HG03378 (cell line): ENCODE measurements around the gene TSGA10IP.
A peak's percentile ranks its signal among the peaks of the same experiment; 100 is the strongest.

Experiments used
- ATAC-seq: cut with Tn5 transposase; IDR thresholded peaks from one replicate; pipeline ENCODE4 v1.9.1; 2021; ENCODE audit warnings: mild to moderate bottlenecking, moderate library complexity; ENCODE audit not compliant: unreplicated experiment

TSGA10IP gene

DNA sequence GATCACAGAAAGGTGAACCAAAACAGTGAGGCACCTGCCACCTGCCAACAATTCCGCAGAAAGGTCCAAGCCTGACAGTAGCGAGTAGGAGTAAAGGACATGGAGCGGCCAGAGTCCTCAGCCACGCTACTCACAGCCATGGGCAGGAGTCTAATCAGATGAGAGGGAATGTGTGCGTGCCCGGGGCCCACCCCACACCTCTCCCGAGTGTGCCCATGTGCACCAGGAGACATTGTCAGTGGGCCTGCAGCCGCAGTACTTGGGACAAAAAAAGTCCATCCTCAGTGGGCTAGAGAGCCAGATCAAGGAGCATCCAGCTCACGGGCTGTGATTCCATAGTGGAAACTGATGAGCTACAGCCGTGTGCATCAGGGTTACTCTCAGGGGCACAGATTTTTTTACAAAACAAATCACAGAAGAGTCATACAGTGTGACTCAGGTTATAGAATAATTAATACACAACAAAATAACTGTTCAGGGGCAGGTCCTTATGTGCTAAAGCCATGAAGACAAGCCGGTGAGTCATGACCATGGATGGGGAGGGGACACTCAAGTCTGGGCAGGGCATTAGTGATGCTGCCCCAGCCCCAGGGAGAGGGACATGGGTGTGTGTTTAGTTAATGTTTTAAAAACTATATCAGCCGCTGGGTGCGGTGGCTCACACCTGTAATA lies 28.3 kb downstream of the TSGA10IP start:
- no peak for ATAC-seq

DNA sequence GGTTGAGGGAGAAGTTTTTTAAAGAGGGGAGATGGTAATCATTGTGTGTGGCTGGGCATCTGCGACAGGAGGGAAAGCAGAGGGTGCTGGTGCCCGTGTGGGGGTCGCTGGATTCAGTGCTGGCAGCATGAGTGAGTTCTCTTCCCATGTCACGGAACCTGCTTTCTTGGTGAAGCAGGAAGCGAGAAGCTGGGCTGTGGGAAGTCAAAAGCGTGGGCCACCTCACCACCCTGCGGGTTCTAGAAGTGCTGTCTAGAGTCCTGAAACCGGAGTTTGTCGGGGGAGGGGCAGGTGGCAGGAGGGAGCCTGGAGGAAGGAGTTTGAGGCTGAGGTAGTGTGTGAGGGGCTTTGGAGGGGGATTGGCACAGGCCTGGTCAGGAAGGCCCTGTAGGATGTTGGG lies 30.5 kb downstream of the TSGA10IP start:
- ATAC-seq = no peak

DNA sequence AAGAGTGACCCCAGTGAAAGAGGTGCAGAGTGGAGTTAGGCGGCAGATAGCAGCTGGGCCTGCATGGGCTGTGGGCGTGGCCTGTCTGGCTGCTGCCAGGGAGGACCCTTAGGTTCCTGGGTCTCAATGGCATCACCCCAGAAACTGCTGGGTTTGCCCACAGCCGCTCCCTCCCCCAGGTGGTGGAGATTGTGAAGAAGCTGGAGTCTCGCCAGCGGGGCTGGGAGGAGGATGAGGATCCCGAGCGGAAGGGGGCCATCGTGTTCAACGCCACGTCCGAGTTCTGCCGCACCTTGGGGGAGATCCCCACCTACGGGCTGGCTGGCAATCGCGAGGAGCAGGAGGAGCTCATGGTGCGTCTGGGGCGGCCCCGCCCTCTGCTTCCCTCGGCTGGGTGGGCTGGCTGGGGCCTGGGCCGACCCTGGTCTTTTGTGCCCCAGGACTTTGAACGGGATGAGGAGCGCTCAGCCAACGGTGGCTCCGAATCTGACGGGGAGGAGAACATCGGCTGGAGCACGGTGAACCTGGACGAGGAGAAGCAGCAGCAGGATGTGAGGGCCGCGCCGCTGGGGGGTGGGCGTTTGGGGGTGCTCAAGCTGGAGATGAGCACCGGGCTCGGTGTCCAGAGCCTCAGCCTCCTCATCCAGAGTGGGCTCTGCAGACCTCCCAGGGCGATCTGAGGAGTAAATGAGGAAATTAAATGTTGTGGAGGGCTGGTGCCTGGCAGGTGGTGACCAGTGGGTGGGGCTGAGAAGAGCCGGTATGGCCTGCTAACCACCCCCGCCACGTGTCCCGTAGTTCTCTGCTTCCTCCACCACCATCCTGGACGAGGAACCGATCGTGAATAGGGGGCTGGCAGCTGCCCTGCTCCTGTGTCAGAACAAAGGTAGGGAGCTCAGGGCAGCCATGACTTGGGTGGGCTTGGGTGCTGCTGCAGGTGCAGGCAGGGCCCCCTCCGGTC lies 31.2 kb downstream of the TSGA10IP start:
- ATAC-seq = no peak

DNA sequence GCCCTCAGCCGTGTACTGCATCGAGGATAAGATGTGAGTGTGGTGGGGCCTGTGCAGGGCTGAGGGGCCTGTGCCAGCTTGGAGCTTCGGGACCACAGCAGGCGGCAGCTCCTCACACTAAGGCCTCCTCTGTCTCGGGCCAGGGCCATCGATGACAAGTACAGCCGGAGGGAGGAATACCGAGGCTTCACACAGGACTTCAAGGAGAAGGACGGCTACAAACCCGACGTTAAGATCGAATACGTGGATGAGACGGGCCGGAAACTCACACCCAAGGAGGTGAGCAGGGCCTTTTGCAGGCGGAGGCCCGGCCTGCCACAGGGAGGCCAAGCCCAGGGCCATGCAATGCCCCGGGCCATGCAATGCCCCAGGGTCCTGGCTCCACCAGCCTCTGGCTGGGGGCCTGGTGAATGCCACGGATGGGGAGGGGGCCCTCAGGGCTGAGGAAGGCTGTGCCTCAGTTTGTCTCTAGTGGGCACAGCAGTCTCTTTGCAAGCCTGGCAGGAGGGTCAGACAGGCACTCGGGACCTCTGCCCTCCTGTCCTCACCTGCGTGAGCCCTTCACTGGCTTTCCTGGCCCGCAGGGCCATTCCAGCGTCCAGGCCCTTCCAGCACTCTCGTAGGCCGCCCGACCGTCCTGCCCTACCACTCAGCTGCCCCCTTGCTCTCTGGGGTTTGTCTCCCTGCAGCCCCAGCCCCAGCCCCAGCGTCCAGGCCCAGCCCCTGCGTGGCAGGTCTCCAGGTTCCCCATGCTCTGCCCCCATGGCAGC lies 32.5 kb downstream of the TSGA10IP start:
- no peak for ATAC-seq

DNA sequence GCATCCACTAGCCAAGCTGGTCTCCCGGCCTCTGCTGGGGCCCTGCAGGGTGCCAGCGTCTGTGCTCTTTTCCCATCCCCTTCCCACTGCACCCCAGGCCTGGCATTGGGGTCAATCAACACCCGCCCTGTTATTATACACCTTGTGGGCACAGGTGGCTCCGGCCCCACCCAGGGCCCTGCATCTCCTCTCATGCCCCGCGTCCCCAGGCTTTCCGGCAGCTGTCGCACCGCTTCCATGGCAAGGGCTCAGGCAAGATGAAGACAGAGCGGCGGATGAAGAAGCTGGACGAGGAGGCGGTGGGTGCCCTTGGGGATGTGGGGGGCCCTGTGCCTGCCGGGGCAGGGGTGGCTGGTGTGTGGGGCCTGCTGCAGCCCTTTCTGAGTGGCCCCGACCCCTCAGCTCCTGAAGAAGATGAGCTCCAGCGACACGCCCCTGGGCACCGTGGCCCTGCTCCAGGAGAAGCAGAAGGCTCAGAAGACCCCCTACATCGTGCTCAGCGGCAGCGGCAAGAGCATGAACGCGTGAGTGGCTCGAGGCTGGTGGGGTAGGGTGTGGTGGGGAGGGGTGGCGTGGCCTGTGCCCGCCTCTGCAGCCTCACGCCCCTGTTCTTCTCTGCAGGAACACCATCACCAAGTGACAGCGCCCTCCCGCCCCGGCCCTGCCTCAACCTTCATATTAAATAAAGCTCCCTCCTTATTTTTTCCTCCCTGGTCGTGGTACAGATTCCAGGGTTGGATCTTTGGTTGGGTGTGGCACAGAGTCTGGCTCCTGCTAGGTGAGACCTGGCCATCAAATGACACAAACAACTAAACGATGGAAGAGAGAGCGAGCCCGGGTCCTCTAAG lies 33.3 kb downstream of the TSGA10IP start:
- no peak for ATAC-seq

DNA sequence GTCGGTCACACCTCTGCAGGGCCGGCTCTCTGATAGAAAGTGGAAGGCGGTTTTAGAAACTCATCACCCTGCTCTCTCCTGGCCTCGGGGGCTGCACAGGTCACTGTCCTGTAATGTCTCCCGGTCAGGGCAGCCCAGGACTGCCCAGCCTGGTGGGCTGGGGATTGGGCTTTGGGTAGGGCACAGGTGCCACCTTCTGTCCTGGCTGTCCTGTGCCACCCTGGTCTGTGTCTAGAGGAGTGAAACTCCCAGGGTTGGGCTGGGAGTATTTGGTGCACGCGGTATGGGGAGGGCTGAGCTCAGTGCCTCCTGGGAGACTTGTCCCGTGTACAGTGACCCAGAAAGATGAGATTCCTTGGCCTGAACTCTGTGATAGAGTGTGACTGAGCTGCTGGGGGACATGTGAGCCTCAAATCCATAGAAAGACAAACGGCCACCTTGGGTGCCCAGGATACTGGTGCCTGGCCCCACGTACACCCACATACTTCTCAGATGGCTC lies 34.0 kb downstream of the TSGA10IP start:
- no peak for ATAC-seq

DNA sequence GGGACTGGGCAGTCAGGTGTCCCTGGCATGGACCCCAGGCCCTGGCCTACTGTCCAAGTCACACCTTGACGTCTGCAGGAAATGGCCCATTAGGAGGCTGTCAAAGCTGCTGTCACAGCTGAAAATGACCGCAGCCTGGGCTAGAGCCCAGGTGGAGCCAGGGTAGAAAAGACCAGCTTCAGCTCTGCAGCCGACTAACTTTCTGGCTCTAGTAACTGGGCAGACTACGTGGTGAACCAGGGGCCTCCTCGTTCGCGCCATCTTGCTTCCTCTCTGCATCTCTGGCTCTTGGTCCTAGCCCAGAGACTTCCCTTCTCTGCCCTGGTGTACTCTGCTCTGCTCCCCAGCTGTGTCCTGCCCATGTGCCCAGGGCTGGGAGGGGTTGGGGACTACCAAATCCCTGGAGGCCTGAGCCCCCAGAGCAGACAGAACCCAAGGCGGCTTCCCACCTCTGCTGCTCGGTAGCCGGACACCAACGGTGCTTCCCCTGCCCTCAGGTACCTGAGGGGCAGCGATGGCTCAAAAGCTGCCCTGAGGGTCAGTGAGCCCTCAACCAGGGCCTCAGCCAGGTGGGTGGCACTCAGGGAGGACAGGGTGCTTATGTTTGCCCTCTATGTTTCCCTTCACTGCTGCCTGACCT lies 35.9 kb downstream of the TSGA10IP start:
- no peak for ATAC-seq

DNA sequence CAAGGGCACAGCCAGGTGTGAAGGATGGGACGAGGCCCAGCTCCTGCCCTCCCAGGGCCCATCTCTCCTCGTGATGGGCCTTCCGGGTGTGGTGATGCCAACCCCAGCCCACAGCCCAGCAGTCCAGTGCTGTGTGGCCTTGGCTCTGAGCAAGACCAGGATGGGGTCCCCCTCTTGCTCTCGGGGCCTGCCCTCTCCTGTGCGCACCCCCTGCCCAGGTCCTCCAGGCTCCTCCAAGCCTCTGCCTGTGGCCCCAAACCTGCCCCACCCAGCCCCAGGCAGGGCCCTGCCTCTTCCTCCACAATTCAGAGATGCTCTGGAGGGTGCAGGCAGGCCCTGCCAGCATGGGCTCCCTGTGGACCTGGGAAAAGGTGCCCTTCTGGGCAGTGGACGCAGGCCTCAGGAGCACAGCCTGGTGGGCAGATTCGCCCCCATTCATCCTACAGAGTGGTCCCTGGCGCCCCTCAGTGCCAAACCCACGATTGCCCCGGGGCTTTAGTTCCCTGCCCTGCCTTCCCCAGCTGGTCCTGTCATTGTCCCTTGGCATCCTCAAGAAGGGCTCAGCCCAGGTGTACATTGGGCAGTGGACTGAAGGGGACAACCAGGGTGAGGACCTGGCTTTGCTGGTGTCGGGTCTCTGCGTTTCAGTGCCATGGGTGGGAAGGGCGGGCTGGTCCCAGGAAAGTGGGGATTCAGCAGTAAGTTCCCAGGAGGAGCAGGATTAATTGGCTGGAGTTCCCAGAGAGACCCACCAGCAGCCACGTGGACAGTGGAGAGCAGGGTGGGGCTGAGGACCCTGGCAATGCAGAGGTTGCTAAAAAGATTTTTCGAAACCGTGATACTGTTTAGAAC lies 36.9 kb downstream of the TSGA10IP start:
- no peak for ATAC-seq

DNA sequence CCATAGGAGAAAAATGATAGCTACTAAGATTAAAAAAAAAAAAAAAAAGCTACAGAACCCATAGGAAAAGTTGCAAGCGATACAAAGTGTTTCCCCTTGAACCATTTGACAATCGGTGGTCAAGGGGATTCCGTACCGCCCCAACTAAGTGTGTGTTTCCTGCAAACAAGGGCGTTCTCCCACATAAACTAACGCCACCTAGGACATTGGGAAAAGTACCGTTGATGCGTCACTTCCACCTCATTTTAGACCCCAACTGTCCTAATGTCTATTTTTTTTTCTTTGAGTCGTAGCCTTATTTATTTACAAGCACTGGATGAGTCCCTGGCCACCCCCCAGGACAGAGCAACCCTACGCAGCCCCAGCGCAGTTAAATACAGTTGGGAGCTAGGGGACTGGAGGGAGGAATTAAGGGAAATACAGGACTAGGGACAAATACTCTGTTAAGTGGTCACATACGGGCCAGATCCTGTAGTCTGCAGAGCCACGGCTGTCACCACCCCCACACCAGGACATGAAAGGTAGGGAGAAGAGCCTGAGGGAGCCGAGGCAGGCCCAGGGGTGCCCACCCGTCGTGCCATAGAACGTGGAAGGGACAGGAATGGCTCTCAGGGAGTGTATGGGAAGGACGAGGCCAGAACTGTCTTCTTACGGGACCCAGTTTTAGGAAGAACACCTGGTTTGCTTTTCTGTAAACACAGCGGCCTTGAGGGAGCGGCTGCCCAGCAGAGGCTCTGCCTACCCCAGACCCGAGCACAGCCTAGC lies 37.7 kb downstream of the TSGA10IP start:
- no peak for ATAC-seq

DNA sequence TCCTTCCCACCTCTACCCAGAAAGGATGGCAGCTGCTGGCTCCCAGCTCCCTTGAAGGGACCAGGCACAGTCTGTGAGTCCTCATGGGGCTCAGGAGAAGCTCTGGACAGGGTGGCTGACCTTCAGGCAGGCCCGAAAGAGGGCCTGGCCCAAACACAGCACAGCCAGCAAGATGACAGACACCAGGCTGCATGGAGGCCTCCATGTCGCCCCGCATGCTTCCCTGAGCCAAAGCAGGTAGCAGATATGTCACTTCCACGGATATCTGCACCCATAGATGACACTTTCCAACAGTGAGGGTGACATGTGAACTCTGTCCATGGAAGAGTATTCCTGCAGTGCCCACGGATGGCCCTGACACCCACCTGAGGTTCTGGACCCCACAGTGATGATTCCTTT lies 38.3 kb downstream of the TSGA10IP start:
- no peak for ATAC-seq

DNA sequence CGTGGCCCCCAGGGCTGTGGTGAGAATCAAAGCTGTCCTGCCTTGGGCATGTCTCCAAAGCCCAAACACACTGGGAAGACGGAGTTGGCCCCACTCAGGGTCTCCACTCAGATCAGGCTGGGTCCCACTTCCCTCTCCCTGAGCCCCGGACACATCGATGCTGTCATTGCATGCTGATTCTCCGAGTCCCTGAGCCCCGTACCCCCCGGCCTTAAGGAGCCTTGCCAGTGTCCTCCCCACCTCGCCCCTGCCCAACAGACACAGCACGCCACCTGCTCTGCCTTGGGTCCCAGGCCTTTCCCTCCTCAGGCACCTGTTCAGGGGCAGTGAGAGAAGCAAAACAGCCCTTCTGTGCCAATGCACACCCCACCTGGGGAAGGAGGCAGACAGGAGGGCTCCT lies 42.1 kb downstream of the TSGA10IP start:
- ATAC-seq = no peak

DNA sequence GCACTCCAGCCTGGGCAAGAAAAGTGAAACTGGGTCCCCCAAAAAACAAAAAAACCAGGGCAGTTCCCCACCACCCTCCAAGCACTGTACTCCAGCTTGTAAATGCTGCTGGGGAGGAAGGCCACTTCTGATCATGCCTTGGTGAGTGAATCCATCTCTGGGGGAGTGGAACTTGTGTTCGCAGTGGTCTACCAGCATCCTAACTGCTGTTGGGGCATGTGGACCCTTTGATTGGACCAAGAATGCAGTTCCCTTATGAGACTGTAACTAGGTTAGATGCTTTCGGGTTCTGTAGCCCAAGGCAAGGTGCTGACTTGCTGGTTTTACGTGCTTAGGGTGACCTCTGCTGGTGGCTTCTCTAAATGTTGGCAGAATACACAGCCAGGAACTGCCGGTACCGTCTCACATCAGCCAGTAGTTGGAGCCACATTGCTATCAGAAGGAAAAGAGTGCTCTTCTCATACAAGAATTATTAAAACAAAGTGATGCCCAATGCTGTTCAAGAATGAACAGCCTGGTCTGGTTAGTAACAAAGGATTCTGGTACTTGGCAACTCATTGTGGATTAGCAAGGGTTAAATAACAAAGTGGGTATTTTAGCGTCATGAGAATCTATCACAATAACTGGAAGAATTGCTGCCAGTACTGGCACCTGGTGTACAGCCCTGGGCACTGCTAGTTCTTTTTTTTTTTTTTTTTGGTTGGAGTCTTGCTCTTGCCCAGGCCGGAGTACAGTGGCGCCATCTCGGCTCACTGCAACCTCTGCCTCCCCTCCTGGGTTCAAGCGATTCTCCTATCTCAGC lies 43.7 kb downstream of the TSGA10IP start:
- peak; percentile 92 for ATAC-seq

DNA sequence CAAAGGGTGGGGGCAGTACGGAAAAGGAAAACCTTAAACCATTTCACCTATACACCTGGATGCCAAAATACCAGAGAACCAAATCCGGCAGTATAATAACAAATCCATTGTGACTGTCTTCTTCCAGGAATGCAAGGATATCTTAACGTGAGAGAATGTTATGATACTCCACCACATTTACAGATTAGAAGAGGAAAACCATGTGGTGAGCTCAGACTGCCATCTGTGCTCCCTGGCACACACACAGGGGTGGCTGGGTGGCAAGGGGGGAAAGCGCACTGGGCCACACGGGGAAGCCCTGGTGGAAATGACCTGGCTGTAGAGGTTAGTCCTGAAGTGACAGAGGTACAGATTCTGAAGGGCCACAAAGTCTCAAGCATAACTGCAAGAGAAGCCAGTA lies 46.8 kb downstream of the TSGA10IP start:
- no peak for ATAC-seq

DNA sequence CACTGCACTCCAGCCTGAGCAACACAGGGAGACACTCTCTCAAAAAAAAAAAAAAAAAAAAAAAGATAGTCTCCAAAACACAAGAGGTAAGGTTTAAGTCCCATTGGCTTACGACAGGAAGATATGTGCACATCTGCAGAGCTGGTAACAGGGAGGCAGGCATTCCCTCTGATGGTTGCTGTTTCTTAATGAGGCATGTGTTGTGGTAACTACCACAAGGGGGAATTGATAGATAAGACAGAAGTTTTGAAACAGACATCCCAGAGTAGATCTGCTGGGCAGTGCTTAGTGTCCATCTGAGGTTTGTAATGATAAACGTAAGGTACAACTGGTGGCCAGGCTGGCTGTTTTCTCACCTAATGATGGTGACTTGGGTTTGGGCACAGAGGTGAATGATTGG lies 52.0 kb downstream of the TSGA10IP start:
- ATAC-seq = no peak

DNA sequence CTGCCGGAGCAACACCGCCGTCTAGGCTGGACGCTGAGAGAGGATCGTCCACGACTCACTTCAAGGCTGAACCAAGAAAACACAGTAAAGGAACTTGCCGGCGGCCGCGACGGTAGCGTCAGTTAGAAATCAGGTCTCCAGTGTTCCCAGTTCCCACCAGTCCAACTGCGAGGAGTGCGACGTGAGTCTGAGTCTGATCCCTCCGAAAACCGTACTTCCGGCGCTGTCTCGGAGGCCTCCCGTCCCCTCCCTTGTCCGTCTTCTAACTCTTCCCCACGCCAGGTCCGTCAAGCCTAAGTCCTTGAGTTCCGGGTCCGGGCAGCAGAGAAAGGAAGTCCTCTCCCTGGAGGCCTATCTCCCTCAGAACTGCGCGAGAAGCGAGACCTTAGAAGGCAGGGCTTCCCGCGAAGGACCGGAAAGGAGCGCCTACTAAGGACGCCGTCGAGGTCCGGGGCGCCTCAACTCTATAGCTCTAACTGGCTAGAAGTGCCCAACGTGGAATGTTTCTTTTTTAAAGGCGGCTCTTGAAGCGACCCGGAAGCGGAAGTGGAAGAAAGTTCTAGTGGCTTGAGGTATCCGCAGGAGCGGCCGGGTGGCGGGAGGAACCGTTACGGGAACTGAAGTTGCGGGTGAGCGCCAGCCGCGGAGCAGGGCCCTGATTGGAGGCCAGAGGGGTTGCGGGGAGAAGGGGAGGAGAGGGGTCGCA lies 56.8 kb downstream of the TSGA10IP start, which contains the start of the genes BANF1 and EIF1AD:
Gene BANF1 (plus strand): TSS at position 562 of the 706 bp plus-strand sequence. CDS start 748 bp downstream, outside the sequence.
Gene EIF1AD (minus strand): TSS at position 216 of the 706 bp plus-strand sequence. CDS start 1,768 bp downstream, outside the sequence.
- peak; percentile 71 for ATAC-seq

DNA sequence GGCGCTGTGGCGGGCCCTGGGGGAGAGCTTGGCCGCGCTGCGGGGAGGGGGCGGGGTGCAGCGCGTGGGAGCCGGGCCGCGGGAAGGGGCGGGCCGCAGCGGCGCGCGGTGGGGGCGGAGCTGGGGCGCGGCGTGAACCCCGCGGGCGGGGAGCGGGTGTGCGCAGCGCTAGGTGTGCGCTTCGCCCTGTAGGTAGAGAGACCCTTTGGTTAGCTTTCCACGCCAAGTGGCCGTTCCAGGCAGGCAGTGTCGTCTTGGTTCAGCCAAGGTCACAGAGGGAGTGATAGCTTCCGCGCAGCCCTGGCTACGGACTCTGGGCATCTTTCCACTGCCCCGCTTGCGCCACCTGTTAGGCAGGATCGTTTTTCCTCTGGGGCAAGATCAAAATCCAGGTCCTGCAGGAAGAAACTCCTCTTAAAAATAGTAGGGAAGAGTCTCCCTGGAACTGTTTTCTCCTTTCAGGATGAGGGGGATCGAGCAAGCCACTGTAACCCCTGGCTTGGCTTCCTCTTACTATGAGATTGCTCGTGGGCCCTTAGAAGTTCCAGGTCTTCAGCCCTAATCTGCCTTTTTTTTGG lies 57.5 kb downstream of the TSGA10IP start:
- peak; percentile 27 for ATAC-seq
